GM19240 (cell line): ENCODE results near the gene TBC1D7.

Experiments
- DNase-seq: peaks from one replicate; pipeline ENCODE4 v3.0.0; 2011; ENCODE audit warnings: low spot score; ENCODE audit not compliant: insufficient read length

The TBC1D7 gene

GRCh38 chr6:13319891-13320564, 8.3 kb downstream of the TBC1D7 start:
- DNase-seq, result no peak

GRCh38 chr6:13318821-13319220, 9.5 kb downstream of the TBC1D7 start:
- no peak for DNase-seq

GRCh38 chr6:13315896-13316295, 12.4 kb downstream of the TBC1D7 start:
- no peak for DNase-seq

- DNase-seq, result no peak
Observed at GRCh38 chr6:13314806-13315205, 13.5 kb downstream of the TBC1D7 start.

- no peak for DNase-seq
Observed at GRCh38 chr6:13311155-13311554, 17.2 kb downstream of the TBC1D7 start.

- no peak for DNase-seq
Observed at GRCh38 chr6:13308332-13308731, 20.0 kb downstream of the TBC1D7 start.

GRCh38 chr6:13307508-13307995, 20.8 kb downstream of the TBC1D7 start:
- no peak for DNase-seq

- no peak for DNase-seq
Observed at GRCh38 chr6:13305791-13306190, 22.5 kb downstream of the TBC1D7 start.

- DNase-seq, result no peak
Observed at GRCh38 chr6:13305288-13305687, 23.0 kb downstream of the TBC1D7 start.

- DNase-seq, result no peak
Observed at GRCh38 chr6:13304580-13305260, 23.6 kb downstream of the TBC1D7 start.

- no peak for DNase-seq
Observed at GRCh38 chr6:13304101-13304500, 24.2 kb downstream of the TBC1D7 start.

GRCh38 chr6:13303668-13304017, 24.7 kb downstream of the TBC1D7 start:
- peak; percentile 57 for DNase-seq

- peak; percentile 62 for DNase-seq
Observed at GRCh38 chr6:13302751-13303667, 25.3 kb downstream of the TBC1D7 start.

GRCh38 chr6:13302291-13302690, 26.0 kb downstream of the TBC1D7 start:
- no peak for DNase-seq

- no peak for DNase-seq
Observed at GRCh38 chr6:13300643-13301590, 27.4 kb downstream of the TBC1D7 start.

GRCh38 chr6:13299918-13300317, 28.4 kb downstream of the TBC1D7 start:
- DNase-seq, result no peak

- no peak for DNase-seq
Observed at GRCh38 chr6:13299403-13299821, 28.9 kb downstream of the TBC1D7 start.

- DNase-seq, result no peak
Observed at GRCh38 chr6:13298446-13298845, 29.9 kb downstream of the TBC1D7 start.

GRCh38 chr6:13297391-13297790, 30.9 kb downstream of the TBC1D7 start:
- DNase-seq, result no peak

- DNase-seq, result no peak
Observed at GRCh38 chr6:13296536-13296997, 31.8 kb downstream of the TBC1D7 start.

GRCh38 chr6:13295576-13295975, 32.8 kb downstream of the TBC1D7 start:
- DNase-seq, result no peak
